GM18858 (cell line): ENCODE results near the gene LYZL2.
"Not testable (repeated sequence)": the region's sequence is repeated elsewhere in the genome, so short reads cannot be mapped to it uniquely, and the experiment has no call there.

Experiments used
- ATAC-seq: cut with Tn5 transposase; IDR thresholded peaks from one replicate; pipeline ENCODE4 v1.9.1; 2021; ENCODE audit not compliant: unreplicated experiment

Gene LYZL2

GRCh38 chr10:30639946-30640786 is 10.6 kb upstream of the LYZL2 start:
- ATAC-seq, result no peak

- ATAC-seq, result no peak
Measured at GRCh38 chr10:30637881-30638467, 8.4 kb upstream of the LYZL2 start.

GRCh38 chr10:30631188-30631587 is 1.6 kb upstream of the LYZL2 start:
- no peak for ATAC-seq

DNA sequence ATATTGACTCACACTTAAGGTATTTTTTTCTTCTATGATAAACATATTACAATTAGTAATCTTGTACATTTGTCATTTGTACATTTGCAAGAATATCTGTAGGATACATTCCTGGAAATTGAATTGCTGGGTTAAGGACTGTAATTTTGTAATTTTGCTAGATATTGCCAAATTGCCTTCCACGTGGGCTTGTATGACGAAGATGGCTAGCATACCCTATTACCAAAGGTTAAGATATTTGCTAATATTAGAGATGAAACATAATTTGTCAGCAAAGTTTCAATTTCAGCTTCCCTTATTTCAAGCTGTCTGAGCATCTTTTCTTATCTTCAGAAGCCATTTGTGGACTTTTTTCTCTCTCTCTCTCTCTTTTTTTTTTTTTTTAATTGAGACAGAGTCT is 1.0 kb upstream of the LYZL2 start:
- ATAC-seq, result no peak

- not testable (repeated sequence) for ATAC-seq
Measured at GRCh38 chr10:30628576-30628975, 977 bp downstream of the LYZL2 start.

- ATAC-seq, result not testable (repeated sequence)
Measured at GRCh38 chr10:30626837-30627236, 2.7 kb downstream of the LYZL2 start.

DNA sequence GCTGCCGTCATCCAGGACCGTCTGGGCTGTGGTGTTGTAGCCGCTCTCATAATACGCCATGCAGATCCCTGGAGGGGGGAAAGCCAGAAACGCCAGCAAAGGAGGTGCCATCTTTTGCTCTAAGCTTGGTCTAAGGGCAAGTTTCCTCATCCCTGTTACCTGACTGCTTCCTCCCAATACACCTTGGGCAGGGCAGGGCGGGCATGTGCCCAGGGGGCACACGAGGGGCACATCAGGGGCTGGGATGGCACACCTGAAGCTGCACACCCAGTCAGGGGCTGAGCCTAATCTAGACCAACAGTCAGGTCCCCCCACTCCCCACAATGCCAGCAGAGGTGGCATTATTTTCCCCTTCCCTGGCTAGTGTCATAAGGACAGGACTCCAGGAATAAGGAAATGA is 3.4 kb downstream of the LYZL2 start:
- not testable (repeated sequence) for ATAC-seq

- ATAC-seq, result no peak
Measured at GRCh38 chr10:30625080-30625479, 4.5 kb downstream of the LYZL2 start.

DNA sequence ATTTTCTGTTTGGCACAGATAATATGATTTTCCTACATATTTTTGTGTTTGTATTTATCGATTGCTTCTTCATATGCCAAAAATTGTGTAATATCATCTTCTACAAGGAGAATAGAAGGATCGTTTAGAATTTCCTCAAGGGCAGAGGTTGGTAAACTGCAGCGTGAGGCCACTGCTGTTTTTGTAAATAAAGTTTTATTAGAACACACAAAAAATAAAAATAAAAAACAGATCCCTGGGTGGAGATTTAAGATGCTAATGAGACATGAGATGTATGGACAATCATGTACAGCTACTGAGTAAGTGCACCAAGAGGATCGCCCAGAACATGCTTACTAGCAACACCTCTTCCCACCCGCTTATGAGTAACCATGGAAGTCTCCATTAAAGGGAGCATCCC is 9.6 kb downstream of the LYZL2 start:
- ATAC-seq, result no peak

DNA sequence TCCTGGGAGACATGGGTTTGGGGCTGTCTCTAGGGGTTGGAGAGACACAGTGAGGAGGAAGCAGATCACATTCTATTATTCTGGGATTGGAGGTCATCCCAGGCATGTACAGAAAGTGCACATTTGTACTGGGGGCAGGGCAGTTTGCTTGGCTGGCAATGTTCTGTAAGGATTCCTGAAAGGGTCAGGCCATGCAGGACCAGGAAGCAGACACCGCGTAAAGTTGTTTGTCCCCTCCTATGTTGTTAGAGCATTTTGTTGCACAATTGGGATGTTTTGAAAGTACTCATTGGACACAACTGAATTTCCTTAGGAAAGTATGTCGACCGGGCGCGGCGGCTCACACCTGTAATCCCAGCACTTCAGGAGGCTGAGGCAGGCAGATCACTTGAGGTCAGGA is 12.5 kb downstream of the LYZL2 start:
- no peak for ATAC-seq

DNA sequence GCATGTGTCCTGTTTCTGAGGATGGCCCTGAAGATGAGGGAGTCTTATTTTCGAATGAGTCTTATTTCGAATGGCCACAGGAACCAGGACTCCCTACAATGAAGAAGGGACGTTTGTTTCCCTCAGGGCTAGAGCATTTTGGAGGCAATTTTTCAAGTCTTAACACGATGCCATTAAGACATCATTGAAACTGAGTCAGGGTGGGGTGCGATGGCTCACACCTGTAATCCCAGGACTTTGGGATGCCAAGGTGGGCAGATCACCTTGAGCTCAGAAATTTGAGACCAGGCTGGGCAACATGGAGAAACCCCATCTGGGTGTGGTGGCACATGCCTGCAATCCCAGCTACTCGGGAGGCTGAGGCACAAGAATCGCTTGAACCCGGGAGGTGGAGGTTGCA is 18.5 kb downstream of the LYZL2 start:
- ATAC-seq, result not testable (repeated sequence)

DNA sequence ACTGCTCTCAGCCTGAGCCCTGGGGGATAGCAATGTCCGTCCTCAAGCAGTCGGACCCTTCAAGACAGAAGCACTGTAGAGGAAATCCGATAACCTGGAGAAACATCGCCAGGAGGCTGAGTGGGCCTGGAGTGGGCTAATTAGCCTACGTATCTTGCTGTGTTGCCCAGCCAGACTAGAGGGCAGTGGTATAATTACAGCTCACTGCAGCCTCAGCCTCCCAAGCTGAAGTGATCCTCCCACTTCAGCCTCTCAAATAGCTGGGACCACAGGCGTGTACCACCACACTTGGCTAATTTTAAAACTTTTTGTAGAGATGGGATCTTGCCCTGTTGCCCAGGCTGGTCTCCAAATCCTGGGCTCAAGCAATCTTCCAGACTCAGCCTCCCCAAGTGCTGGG is 21.7 kb downstream of the LYZL2 start:
- no peak for ATAC-seq

DNA sequence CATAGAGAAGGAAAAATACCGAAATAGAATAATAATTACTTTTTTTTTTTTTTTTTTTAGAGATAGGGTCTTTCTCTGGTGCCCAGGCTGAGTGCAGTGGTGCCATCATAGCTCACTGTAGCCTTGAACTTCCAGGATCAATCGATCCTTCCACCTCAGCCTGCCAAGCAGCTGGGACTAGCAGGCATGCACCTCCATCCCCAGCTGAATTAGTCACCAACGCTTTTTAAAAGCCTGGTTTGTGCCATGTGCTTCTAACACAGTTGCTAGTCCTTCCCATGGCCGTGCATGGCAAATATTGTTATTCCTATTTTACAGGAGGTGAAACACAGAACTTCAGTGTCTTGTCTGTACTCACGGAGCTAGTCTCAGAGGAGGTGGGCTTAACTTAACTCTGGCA is 23.2 kb downstream of the LYZL2 start:
- no peak for ATAC-seq

- ATAC-seq, result not testable (repeated sequence)
Measured at GRCh38 chr10:30605341-30606121, 24.0 kb downstream of the LYZL2 start.

GRCh38 chr10:30603589-30603988 is 26.0 kb downstream of the LYZL2 start:
- no peak for ATAC-seq

DNA sequence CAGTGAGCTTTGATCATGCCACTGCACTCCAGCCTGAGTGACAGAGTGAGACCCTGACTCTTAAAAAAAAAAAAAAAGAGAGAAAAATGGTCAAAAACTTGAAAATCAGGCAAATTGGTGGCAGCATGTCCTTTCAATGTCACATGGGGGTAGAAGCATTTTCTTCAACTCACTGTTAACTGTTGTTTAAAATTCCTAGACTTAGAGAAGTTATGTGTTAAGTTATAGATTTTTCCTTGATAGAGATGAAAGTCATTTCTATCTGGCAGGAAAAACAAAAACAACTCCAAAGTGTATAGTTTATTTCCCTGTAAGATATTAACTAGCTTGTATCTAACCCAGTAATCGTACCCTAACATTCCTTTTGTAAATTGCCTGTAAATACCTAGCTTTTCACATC is 26.8 kb downstream of the LYZL2 start:
- ATAC-seq, result no peak

DNA sequence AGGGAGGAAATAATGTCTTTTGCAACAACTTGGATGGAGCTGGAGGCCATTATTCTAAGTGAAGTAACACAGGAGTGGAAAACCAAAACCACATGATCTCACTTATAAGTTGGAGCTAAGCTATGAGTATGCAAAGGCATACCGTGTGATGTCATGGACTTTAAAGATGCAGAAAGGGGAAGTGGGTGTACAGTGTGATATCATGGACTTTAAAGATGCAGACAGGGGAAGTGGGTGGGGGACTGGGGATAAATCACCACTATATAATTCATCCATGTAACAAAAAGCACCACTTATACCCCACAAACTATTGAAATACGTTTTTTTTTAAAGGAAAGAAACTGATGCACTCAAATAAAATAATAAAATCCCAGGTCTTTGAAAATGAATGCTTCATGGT is 29.5 kb downstream of the LYZL2 start:
- no peak for ATAC-seq

GRCh38 chr10:30598105-30598776 is 31.3 kb downstream of the LYZL2 start:
- no peak for ATAC-seq

- ATAC-seq, result not testable (repeated sequence)
Measured at GRCh38 chr10:30597433-30597824, 32.1 kb downstream of the LYZL2 start.

GRCh38 chr10:30596493-30597432 is 32.8 kb downstream of the LYZL2 start:
- not testable (repeated sequence) for ATAC-seq
